ENCODE data around the gene SLC34A3.
"Not testable (repeated sequence)": the region's sequence is repeated elsewhere in the genome, so short reads cannot be mapped to it uniquely, and the experiment has no call there.

The SLC34A3 gene

GRCh38 chr9:137240318-137240840 lies 9.7 kb downstream of the SLC34A3 start:
- DNase-seq (ENCODE audit: low read depth), result peak; percentile 65
- no peak for TF ChIP-seq CTCF (IDR thresholded peaks at IDR 0.05; ENCODE audit: insufficient read depth, low read depth, low read length, missing control alignments)
- H3K4me3 ChIP-seq (ENCODE audit: low read length), result peak overlapping the region; percentile 65

- peak within 1 kb of the TSS; percentile 76 for H3K4me3 ChIP-seq (ENCODE audit: low read length)
- peak; percentile 100 for DNase-seq (ENCODE audit: low read depth)
- no peak for TF ChIP-seq CTCF (IDR thresholded peaks at IDR 0.05; ENCODE audit: insufficient read depth, low read depth, low read length, missing control alignments)
These were observed 10.3 kb downstream of the SLC34A3 start, which contains the start of gene TUBB4B for GRCh38 chr9:137240841-137241489. TSS of gene TUBB4B (plus strand) at chr9:137241287. CDS start at chr9:137241361, 74 bp downstream.

GRCh38 chr9:137241490-137242268 lies 11.0 kb downstream of the SLC34A3 start:
- TF ChIP-seq CTCF (IDR thresholded peaks at IDR 0.05; ENCODE audit: insufficient read depth, low read depth, low read length, missing control alignments), result no peak
- DNase-seq (ENCODE audit: low read depth), result peak; percentile 80
- peak overlapping the region; percentile 76 for H3K4me3 ChIP-seq (ENCODE audit: low read length)

GRCh38 chr9:137242269-137243203 lies 11.8 kb downstream of the SLC34A3 start:
- DNase-seq (ENCODE audit: low read depth), result no peak
- TF ChIP-seq CTCF (IDR thresholded peaks at IDR 0.05; ENCODE audit: insufficient read depth, low read depth, low read length, missing control alignments), result no peak
- H3K4me3 ChIP-seq (ENCODE audit: low read length), result peak overlapping the region; percentile 76

GRCh38 chr9:137243266-137243625 lies 12.5 kb downstream of the SLC34A3 start:
- peak overlapping the region; percentile 76 for H3K4me3 ChIP-seq (ENCODE audit: low read length)
- DNase-seq (ENCODE audit: low read depth), result not testable (repeated sequence)

- peak; percentile 36 for DNase-seq (ENCODE audit: low read depth)
- no peak overlapping the region for H3K4me3 ChIP-seq (ENCODE audit: low read length)
- TF ChIP-seq CTCF (IDR thresholded peaks at IDR 0.05; ENCODE audit: insufficient read depth, low read depth, low read length, missing control alignments), result peak; percentile 13
These were observed 13.2 kb downstream of the SLC34A3 start for GRCh38 chr9:137243626-137244485.
